ENCODE measurements around the gene ATP5IF1. TPM values are rescaled to one million over a fixed set of nuclear protein-coding genes. Genes with fewer than 3 reads are reported as not detected.
A peak's percentile ranks its signal among the peaks of the same experiment; 100 is the strongest.

The ATP5IF1 gene
- total and polyA plus RNA-seq, 9 of the 15 experiments (the other 6 are each of a cell fraction or from before 2014, with no cell fraction given) = 292 to 1,422 (median 388) TPM

DNA sequence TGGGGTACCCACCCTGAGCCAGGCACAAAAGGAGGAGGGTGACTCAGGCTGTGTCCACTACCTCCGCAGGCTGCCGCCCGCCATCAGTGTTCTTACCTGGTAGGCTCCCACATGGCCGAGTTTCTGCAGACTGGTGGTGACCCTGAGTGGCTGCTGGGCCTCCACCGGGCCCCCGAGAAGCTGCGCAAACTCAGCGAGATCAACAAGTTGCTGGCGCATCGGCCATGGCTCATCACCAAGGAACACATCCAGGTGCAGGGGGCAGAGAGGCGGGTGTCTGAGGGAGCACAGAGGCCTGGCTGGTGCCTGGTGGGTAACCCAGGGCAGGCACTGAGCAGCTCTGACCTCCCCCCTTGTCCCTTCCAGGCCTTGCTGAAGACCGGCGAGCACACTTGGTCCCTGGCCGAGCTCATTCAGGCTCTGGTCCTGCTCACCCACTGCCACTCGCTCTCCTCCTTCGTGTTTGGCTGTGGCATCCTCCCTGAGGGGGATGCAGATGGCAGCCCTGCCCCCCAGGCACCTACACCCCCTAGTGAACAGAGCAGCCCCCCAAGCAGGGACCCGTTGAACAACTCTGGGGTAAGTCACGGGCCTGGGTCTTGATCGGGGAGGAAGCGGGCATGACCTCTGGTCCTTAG is 36.4 kb downstream of the ATP5IF1 start:
- no peaks in the 10 kb centered on the region for H3K9me3 ChIP-seq (replicated peaks; ENCODE audit: control insufficient read depth, insufficient read depth, low read depth, low read length)
- FAIRE-seq (no peak), DNase-seq (ENCODE audit: extremely low read depth in 1 of 4, low spot score in 3 of 4) (peak in 2 of 4 experiments; percentile 10 to 16), ATAC-seq (no peak)
- H3K79me2 ChIP-seq (ENCODE audit: control insufficient read depth, insufficient read depth, low read length) = peaks cover 27% of the 10 kb centered on the region
- 93% methylated on average over 20 of the region's 20 CpGs for WGBS (ENCODE audit: insufficient coverage, low coverage, missing lambda C conversion rate)
- intact Hi-C loops (cut with micrococcal nuclease) (no loop called here), in situ Hi-C loops (cut with MboI) (no loop called here)
- H4K20me1 ChIP-seq (replicated peaks; ENCODE audit: control insufficient read depth, insufficient read depth, low read length) = peaks cover 11% of the 10 kb centered on the region
- no peak overlapping the region for H3K27ac ChIP-seq (ENCODE audit: extremely low read depth, low read depth, low read length)
- no peaks in the 10 kb centered on the region for H3K9me1 ChIP-seq (ENCODE audit: control insufficient read depth, insufficient read depth, low read length)
- no peak overlapping the region for H3K4me3 ChIP-seq
- H3K4me1 ChIP-seq (replicated peaks in 1 of 2; ENCODE audit: control insufficient read depth in 2 of 2, insufficient read depth in 2 of 2, low read length in 2 of 2) = peaks cover 8 to 16% of the 10 kb centered on the region in 2 experiments; a peak in 4 of 5 replicates
- no peak overlapping the region for H2AFZ ChIP-seq (ENCODE audit: low read depth, low read length)
- CTCF ChIA-PET (ENCODE audit: low intra/inter-chr PET ratio) = no interaction called here
- no peaks in the 10 kb centered on the region for H3K27me3 ChIP-seq (ENCODE audit: control insufficient read depth in 2 of 2, insufficient read depth in 2 of 2, low read length in 2 of 2)
- peak overlapping the region in 1 of 2 experiments; percentile 73; a peak in 1 of 4 replicates for H3K9ac ChIP-seq (ENCODE audit: insufficient read depth in 1 of 2, low read depth in 2 of 2, low read length in 2 of 2)
- TF ChIP-seq RBM22 (IDR thresholded peaks at IDR 0.05; ENCODE audit: low read depth, low read length, poor library complexity, severe bottlenecking) (peak; percentile 93), RBFOX2 (IDR thresholded peaks at IDR 0.05; ENCODE audit: low read depth, low read length) (peak; percentile 69), ZKSCAN1 (IDR thresholded peaks at IDR 0.05; ENCODE audit: low read depth, low read length) (no peak), POLR2G (IDR thresholded peaks at IDR 0.05; ENCODE audit: low read depth, low read length) (peak; percentile 65)
- POLR2A ChIA-PET = interaction anchor here (0.6 to 22.4 kb wide), 10 partner anchors 4 to 69 kb away, joined by 3 to 547 read pairs (median 4); partner anchors contain the start of genes ATP5IF1 and SESN2
- no peak overlapping the region for H3K4me2 ChIP-seq (ENCODE audit: insufficient read depth, low read length)
- peaks cover 75% of the 10 kb centered on the region; the same call in 2 of the 3 replicates for H3K36me3 ChIP-seq (ENCODE audit: control insufficient read depth, insufficient read depth, low read length)
- BruUV-seq (replicated peaks) = no TSS peak

Measured in K562 (cell line).